HG03442 (cell line): Measurements from ENCODE around the gene CDC40.

Experiments
- ATAC-seq: cut with Tn5 transposase; IDR thresholded peaks from one replicate; pipeline ENCODE4 v1.9.1; 2021; ENCODE audit warnings: mild to moderate bottlenecking, moderate library complexity; ENCODE audit not compliant: unreplicated experiment

CDC40 gene

DNA sequence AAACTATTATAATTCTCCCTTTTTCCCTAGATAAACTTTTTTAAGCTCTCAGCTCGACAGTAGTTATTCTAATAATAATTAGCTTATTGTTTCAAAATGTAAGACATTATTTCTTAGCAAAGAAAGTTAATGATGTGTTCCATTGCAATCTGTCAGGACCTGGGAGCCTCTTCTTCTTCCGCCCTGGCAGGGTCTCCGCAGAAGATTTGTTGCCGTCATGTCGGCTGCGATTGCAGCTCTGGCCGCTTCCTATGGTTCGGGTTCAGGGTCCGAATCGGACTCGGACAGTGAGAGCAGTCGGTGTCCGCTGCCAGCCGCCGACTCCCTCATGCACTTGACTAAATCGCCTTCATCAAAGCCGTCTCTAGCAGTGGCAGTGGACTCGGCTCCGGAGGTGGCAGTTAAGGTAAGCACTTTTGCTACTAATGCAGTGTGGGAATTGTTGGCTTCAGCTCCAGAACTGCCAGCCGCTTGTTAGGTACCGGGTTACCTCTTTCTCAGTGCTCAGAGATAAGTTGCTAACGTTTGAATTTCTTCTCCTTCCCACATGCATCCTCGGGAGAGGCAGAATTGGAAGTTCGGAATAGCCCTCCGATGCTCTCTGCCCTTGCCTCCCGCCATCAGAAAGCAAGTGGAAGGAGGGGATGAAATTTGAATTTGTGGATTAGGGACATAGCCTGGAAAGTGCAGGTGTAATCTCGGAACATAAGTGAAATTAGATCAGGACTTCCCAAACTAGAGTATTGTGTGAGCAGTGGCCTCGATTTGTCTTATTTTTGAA is at the start of gene CDC40:
CDC40 (plus strand) TSS at position 200 of the 781 bp plus-strand sequence; CDS start at position 218, 18 bp downstream.
- ATAC-seq = peak; percentile 47

GRCh38 chr6:110137924-110138887 is 42.0 kb upstream of the CDC40 start:
- ATAC-seq = no peak

DNA sequence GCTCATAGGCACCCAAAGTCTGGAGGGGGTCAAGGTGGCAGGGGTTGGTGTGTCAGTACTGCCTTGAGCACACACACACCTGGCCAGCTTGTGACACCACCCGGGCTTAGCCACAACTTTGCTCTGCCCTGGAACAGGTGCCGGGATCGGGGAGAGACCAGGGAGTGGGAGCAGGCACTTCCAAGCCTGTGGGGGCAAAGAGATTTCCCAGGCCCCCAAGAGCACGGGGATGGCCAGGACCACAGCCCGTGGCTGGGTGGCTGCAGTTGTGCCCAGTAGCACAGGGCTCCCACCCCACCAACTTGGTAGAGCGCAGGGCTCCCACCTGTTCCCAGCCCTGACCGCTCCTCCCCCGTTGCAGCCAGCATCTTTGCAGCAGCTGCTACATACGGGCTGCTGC is 41.2 kb upstream of the CDC40 start:
- no peak for ATAC-seq

DNA sequence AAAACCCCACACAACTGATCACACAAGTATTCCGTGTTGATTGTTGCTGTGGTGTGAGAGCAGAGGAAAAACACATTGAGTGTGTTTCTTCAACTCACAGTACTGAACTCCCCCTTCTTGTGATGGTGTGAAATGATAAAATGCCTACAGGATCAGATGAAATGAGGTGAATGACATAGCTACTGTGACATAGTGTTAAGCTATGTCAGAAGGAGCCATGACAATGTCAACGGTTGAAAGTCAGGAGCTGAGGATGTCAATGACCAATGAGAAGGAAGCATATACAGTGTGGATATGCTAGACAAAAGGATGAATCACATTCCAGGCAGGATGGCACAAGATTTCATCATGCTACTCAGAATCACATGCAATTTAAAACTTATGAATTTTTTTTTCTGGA is 39.6 kb upstream of the CDC40 start:
- ATAC-seq = no peak

DNA sequence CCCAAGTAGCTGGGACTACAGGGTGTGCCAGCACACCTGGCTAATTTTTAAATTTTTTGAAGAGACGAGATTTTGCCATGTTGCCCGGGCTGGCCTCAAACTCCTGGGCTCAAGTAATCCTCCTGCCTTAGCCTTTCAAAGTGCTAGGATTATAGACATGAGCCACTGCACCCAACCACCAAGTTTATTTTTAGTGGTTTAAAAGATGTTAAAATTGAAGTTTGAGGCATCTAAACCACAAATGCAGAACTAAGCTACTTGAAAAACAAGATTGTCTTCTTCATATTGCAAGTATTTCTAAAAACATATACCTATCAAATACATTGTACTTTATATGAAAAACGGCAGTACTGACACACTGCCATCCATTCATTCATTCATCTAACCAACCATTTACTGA is 32.4 kb upstream of the CDC40 start:
- ATAC-seq = no peak

DNA sequence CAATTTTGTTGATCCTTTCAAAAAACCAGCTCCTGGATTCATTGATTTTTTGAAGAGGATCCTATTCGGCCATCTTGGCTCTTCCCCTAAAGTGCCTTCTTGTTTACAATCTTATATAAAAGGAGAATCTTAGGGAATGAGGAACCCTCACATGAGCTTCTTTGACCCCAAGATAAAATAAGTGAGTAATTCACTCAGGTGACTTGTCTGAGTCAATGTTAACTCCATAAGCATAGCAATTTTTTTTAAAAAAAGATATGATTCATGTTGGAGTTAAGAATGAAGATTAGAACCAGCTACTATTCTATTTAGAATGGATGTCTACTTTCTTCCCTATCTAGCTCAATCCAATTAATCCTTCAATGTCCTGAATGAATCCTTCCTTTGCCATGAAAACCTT is 21.7 kb upstream of the CDC40 start:
- no peak for ATAC-seq

- no peak for ATAC-seq
These were observed 10.1 kb upstream of the CDC40 start for GRCh38 chr6:110170081-110170480.

GRCh38 chr6:110173506-110174132 is 6.6 kb upstream of the CDC40 start:
- no peak for ATAC-seq

DNA sequence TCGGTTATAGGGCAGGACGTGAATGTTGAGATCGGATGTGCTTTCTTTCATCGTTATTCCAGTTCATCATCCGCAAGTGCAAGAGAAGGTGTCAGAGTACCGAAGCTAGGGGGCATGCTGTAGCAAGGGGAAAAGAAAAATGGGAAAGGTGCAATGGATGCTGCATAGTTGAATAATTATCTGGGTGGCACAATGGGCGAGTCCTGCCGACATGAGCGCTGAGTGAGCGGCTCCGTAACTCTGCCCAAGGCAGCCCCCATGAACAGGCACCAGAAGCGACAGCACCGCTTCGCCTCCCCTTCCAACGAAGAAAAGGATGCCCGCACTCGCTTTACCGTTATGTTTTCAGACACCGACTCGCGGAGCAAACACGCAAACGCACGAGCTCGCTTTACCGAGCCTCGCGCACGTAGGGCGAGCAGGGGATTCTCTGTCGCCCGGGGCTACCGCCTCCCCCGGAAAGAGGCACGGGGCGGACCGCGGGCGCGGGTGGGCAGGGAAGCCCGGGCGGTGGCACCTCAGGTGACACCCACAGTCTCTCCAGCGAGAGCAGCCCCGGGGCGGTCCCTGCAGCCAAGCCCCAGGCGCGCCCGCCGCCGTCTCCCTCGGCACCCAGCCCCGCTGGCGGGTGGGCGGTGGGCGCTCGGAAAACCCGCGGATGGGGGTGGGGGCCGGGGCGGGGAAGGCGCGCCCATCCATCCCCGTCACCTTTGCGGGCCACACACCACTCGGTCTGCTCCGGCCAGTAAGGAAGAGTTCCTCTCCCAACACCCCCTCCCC is 1.4 kb upstream of the CDC40 start:
- ATAC-seq = peak; percentile 16

DNA sequence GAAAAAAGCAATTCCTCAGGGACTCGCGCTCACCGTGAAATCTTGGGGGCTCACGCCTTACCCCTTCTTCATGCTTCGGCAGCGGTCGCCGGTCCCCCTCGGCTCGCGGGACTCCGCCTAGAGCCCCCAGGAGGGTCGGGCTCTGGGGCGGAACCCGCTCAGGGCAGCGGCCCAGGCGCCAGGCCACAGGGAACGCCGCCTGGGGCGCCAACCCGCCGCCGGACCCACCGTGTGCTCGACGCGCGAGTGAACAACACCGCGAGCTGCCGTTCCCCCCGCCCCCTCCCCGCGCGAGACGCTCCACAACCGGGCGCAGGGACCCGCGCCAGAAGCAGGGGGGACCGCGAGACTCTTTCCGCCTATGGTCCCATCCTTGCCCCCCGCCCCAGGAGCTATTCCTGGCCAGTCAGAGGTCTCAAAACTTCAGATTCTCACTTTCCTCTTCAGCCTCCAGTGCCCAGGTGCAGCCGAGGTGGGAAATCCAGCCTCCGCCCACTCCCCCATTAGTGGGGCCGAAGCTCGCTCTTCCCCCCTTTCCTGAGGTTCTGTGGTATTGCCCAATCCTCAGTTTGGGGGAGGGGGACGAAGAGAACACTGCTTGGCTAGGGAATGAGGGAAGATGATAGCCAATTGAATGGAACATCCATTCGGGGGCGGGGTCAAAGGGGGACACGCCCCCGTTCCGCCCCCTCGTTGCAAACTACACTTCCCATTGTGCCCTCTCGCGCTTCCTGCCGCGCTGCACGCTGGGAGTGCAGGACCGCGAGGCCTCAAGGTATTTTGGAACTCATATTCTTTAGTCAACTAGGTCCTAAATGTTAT is 610 bp upstream of the CDC40 start, which contains the start of gene WASF1:
WASF1 (minus strand) TSS at position 265 of the 822 bp plus-strand sequence. CDS start 52,069 bp downstream, outside the sequence.
- peak; percentile 85 for ATAC-seq

GRCh38 chr6:110181131-110182030 is 1.2 kb downstream of the CDC40 start:
- ATAC-seq = no peak

DNA sequence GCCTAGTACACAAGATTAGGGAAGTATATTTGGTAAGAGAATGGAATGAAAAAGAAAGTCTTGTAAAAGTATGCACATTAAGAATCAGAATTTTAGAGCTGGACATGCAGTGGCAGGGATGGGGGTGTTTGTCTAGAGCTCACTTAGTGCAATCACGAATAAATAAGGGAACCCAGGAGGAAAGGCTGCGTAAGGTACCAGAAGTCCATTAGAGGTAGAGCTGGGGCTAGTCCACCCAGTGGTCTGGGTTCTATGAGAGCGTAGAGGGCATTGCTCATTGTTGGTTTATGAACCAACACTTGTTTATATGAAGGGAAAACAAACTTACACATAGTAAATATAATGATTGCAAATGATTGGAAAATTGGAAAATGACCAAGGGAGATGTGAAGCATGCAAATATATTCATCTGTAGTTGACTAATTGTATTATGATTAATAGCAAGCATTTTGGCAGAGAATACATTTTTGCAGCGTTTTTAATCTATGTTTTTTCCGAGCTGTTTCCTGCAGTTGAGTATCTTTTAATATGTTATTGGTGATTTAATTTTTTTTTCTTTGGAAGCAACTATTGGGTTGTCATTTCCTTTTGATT is 3.2 kb downstream of the CDC40 start:
- no peak for ATAC-seq

DNA sequence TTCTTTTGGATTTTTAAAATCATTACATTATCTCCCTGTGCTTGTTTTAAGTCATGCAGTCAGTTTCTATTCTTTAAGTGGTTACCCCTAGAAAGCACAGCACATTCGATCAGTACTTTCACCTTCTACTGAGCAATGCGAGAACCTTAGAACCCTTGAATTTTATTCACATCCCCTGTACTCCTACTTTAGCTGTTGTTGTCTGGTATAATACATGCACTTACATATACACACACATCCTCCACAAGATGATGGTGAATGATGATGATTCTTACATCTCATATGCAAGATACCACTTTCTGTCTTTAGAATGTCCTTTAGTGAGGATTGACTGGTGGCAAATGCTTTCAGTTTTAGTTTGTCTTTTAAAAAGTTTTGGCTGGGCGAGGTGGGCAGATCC is 5.7 kb downstream of the CDC40 start:
- peak; percentile 63 for ATAC-seq

DNA sequence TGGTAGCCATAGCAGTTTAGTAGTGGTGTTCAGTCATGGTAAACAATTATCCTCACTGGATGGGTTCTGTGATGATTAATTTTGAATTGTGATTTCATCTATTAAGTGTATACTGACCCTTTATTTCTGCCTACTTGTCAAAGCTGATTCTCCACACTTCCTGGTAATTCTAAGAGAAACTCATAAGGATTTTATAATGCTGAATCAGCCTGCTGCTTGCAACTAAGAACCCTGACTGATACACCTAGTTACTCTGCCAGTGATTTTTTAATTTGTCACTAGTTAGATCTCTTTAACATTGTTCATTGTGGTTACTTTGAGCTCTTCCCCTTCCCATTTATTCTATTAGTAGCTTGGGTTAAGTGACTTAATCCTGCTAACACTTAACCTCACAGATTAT is 8.6 kb downstream of the CDC40 start:
- no peak for ATAC-seq

GRCh38 chr6:110190726-110191125 is 10.5 kb downstream of the CDC40 start:
- ATAC-seq = no peak

GRCh38 chr6:110191477-110191876 is 11.2 kb downstream of the CDC40 start:
- no peak for ATAC-seq

DNA sequence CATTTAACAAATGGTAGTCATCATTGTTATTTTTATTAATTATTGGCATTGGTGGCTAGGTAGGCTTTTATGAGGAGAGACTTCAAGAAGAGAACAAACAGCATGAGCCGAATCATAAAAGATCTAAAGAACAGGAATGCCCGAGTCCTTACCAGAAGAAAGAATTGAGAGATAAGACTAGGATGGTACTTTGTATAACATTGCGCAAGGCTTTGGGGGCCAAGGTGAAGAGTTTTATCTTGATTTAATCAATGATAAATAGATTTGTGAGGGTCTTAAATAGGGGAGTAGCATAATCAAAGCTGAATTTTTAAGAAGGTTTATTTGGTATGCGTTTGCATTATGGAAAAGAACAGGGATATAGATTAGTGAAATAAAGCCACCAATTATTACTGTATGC is 15.4 kb downstream of the CDC40 start:
- no peak for ATAC-seq

DNA sequence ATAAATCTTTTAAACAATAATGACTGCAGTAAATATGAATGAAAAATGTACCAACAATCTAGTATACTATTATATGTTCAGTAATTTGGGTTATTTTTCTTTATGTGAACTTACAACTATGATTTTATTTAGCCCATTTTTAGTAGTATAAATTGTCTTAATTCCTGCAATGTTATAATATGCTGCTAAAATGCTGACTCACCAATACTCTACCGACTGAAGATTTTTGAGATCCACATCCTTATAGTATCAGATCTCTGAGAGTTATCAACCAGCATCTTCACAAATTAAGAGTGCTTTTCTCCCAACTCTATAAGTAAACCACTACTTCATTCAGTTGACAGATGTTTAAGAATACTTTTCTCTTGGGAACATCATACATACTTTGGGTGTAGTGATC is 16.6 kb downstream of the CDC40 start:
- ATAC-seq = no peak
